Measurements from ENCODE around the gene ZBTB32.

DNA sequence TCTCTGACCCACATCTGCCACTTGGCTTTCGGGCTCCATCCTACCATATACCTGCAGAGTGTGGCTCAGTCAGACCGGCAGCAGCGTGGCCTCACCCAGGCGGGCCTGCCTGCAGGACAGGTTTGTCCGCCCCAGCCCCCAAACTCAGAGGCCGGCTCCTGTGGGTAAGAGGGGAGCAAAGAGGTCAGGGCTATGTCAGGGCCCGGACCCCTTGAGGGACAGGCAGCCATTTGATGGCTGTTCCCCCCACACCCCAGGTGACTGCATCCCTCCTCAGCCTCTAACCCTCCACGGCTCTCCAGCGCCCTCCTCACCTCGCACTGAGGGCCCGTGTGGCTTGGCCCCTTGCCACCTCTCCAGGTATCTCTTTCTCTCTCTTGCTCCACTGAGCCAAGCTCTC lies 12.3 kb upstream of the ZBTB32 start:
- no peak for TF ChIP-seq EZH2phosphoT487 (IDR thresholded peaks at IDR 0.05)
- TF ChIP-seq, protein P1, sequence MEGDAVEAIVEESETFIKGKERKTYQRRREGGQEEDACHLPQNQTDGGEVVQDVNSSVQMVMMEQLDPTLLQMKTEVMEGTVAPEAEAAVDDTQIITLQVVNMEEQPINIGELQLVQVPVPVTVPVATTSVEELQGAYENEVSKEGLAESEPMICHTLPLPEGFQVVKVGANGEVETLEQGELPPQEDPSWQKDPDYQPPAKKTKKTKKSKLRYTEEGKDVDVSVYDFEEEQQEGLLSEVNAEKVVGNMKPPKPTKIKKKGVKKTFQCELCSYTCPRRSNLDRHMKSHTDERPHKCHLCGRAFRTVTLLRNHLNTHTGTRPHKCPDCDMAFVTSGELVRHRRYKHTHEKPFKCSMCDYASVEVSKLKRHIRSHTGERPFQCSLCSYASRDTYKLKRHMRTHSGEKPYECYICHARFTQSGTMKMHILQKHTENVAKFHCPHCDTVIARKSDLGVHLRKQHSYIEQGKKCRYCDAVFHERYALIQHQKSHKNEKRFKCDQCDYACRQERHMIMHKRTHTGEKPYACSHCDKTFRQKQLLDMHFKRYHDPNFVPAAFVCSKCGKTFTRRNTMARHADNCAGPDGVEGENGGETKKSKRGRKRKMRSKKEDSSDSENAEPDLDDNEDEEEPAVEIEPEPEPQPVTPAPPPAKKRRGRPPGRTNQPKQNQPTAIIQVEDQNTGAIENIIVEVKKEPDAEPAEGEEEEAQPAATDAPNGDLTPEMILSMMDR (IDR thresholded peaks at IDR 0.05): no peak
- TF ChIP-seq EZH2 (IDR thresholded peaks at IDR 0.05): no peak
